ENCODE data around the gene FBXO8.

DNA sequence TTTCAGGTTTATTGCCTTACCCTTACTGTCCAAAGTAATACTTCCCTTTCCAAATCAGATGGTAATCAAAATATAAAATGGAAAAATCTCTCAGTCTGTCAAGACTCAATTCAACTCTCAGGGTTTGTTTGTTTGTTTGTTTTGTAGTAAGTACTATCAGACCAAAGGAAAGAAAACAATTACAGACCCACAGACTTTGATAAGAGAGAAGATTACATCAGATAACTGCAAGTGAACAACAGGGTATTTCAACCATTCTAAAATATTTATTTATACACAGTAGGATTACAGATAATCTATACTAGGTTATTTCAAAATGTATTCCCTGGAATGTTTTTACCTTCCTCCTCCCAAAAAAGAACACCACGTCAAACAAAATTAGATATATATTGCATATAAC lies 28.9 kb downstream of the FBXO8 start:
- TF ChIP-seq, protein P1, sequence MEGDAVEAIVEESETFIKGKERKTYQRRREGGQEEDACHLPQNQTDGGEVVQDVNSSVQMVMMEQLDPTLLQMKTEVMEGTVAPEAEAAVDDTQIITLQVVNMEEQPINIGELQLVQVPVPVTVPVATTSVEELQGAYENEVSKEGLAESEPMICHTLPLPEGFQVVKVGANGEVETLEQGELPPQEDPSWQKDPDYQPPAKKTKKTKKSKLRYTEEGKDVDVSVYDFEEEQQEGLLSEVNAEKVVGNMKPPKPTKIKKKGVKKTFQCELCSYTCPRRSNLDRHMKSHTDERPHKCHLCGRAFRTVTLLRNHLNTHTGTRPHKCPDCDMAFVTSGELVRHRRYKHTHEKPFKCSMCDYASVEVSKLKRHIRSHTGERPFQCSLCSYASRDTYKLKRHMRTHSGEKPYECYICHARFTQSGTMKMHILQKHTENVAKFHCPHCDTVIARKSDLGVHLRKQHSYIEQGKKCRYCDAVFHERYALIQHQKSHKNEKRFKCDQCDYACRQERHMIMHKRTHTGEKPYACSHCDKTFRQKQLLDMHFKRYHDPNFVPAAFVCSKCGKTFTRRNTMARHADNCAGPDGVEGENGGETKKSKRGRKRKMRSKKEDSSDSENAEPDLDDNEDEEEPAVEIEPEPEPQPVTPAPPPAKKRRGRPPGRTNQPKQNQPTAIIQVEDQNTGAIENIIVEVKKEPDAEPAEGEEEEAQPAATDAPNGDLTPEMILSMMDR (IDR thresholded peaks at IDR 0.05) = no peak
- no peak for TF ChIP-seq POLR2A (IDR thresholded peaks at IDR 0.05)

Measured in uterus (tissue), 2 donors.